Liver (tissue), 9 donors: ENCODE data around the gene BTBD9. TPM values are rescaled to one million over a fixed set of nuclear protein-coding genes. Genes with fewer than 3 reads are reported as not detected.

Experiments used
- DNase-seq: peaks from one replicate; pipeline ENCODE4 v3.0.0-alpha.2; 2017; ENCODE audit warnings: low spot score
- H3K27ac ChIP-seq, 2 donors: one replicate each; pipeline ENCODE4 v1.7.0; 2013; ENCODE audit warnings: inconsistent platforms in 2 of 2, low read length in 2 of 2, control low read depth in 1 of 2, low read depth in 1 of 2, mild to moderate bottlenecking in 1 of 2
- H3K27me3 ChIP-seq, 4 donors: one replicate each; pipeline versions ENCODE4 v1.6.1 to v1.7.0; 2013; ENCODE audit warnings: low read length in 3 of 4, inconsistent platforms in 1 of 4, mild to moderate bottlenecking in 1 of 4, moderate library complexity in 1 of 4; ENCODE audit not compliant: control insufficient read depth in 4 of 4, insufficient read depth in 4 of 4
- H3K36me3 ChIP-seq, 4 donors: one replicate each; pipeline versions ENCODE4 v1.6.1 to v1.7.0; 2013; ENCODE audit warnings: low read length in 3 of 4, mild to moderate bottlenecking in 3 of 4, low read depth in 1 of 4, moderate library complexity in 1 of 4; ENCODE audit not compliant: control insufficient read depth in 4 of 4, insufficient read depth in 3 of 4
- H3K4me1 ChIP-seq, 4 donors: one replicate each; pipeline versions ENCODE4 v1.6.1 to v1.7.0; 2013; ENCODE audit warnings: low read length in 3 of 4, mild to moderate bottlenecking in 3 of 4, moderate library complexity in 1 of 4; ENCODE audit not compliant: control insufficient read depth in 4 of 4, insufficient read depth in 4 of 4
- H3K4me3 ChIP-seq, 3 donors: one replicate each; pipeline versions ENCODE4 v1.6.1 to v1.7.0; 2013; ENCODE audit warnings: low read length in 3 of 3, control low read depth in 1 of 3, low read depth in 1 of 3, mild to moderate bottlenecking in 1 of 3
- H3K9ac ChIP-seq, 2 donors: one replicate each; pipeline ENCODE4 v1.7.0; 2013; ENCODE audit warnings: low read length in 2 of 2, mild to moderate bottlenecking in 2 of 2, moderate library complexity in 2 of 2, control low read depth in 1 of 2, low read depth in 1 of 2
- H3K9me3 ChIP-seq, 4 donors: one replicate each; pipeline versions ENCODE4 v1.6.1 to v1.7.0; 2013; ENCODE audit warnings: low read length in 3 of 4; ENCODE audit not compliant: control insufficient read depth in 4 of 4
- EGR1 ChIP-seq, 2 donors: IDR thresholded peaks; 2 replicates each; pipeline ENCODE4 v1.6.1; 2016 to 2018; ENCODE audit warnings: antibody characterized with exemption in 2 of 2, low read depth in 2 of 2
- FOXA1 ChIP-seq: IDR thresholded peaks from 2 replicates; pipeline ENCODE4 v1.6.1; 2016; ENCODE audit warnings: antibody characterized with exemption
- FOXA2 ChIP-seq: IDR thresholded peaks from 2 replicates; pipeline ENCODE4 v1.6.1; 2016; ENCODE audit warnings: antibody characterized with exemption
- GABPA ChIP-seq, 2 donors: IDR thresholded peaks in 1 of 2; conservative IDR thresholded peaks in 1 of 2; 2 replicates each; pipeline ENCODE4 v1.6.1; 2016; ENCODE audit warnings: antibody characterized with exemption in 2 of 2, mild to moderate bottlenecking in 1 of 2, moderate library complexity in 1 of 2
- HNF4A ChIP-seq, 2 donors: conservative IDR thresholded peaks; 2 replicates each; pipeline ENCODE4 v1.6.1; 2016; ENCODE audit warnings: antibody characterized with exemption in 2 of 2, mild to moderate bottlenecking in 2 of 2
- HNF4G ChIP-seq: IDR thresholded peaks from 2 replicates; pipeline ENCODE4 v1.6.1; 2016; ENCODE audit warnings: antibody characterized with exemption
- JUND ChIP-seq, 2 donors: IDR thresholded peaks; 2 replicates each; pipeline ENCODE4 v1.6.1; 2016; ENCODE audit warnings: antibody characterized with exemption in 2 of 2
- NR2F2 ChIP-seq: IDR thresholded peaks from 2 replicates; pipeline ENCODE4 v1.6.1; 2016; ENCODE audit warnings: antibody characterized with exemption
- RAD21 ChIP-seq, 2 donors: IDR thresholded peaks; 2 replicates each; pipeline ENCODE4 v1.6.1; 2016; ENCODE audit warnings: antibody characterized with exemption in 2 of 2, mild to moderate bottlenecking in 2 of 2
- RXRA ChIP-seq, 2 donors: IDR thresholded peaks; 2 replicates each; pipeline ENCODE4 v1.6.1; 2017 to 2018; ENCODE audit warnings: antibody characterized with exemption in 2 of 2, mild to moderate bottlenecking in 1 of 2
- SP1 ChIP-seq: IDR thresholded peaks from 2 replicates; pipeline ENCODE4 v1.6.1; 2018; ENCODE audit warnings: antibody characterized with exemption, mild to moderate bottlenecking
- TAF1 ChIP-seq: conservative IDR thresholded peaks from 2 replicates; pipeline ENCODE4 v1.6.1; 2016; ENCODE audit warnings: antibody characterized with exemption, mild to moderate bottlenecking
- YY1 ChIP-seq: IDR thresholded peaks from 2 replicates; pipeline ENCODE4 v1.6.1; 2016; ENCODE audit warnings: antibody characterized with exemption, mild to moderate bottlenecking
- WGBS: extraction: QIAGEN DNeasy Blood & Tissue Kit; methylation state at CpG from one replicate; pipeline ENCODE4 v1.1.7; 2013; 5-methylcytosine and 5-hydroxymethylcytosine counted together
- polyA plus RNA-seq, 2 donors: library from polyadenylated mRNA; stranded (reverse) in 1 of 2; unstranded in 1 of 2; fragments of 200-250 nt in 1 of 2; fragments of >200 nt in 1 of 2; fragmentation: Nextera tagmentation in 1 of 2; extraction: Ambion mirVana in 1 of 2; gene quantifications; one replicate each; pipeline versions ENCODE4 v1.2.1 to v1.2.3, GENCODE V29; 2013 to 2015
- total RNA-seq, 2 donors: library from RNA; depleted of rRNA; stranded (reverse); fragments of >200 nt; gene quantifications; one replicate each; pipeline ENCODE4 v1.2.3, GENCODE V29; 2014
- TF ChIP-seq, protein P1 (sequence below): IDR thresholded peaks from 2 replicates; pipeline ENCODE4 v1.6.1; 2016; ENCODE audit warnings: antibody characterized with exemption, mild to moderate bottlenecking
- TF ChIP-seq, protein P2 (sequence below): IDR thresholded peaks from 2 replicates; pipeline ENCODE4 v1.6.1; 2016; ENCODE audit warnings: antibody characterized with exemption
- TF ChIP-seq, protein P3 (sequence below): IDR thresholded peaks from 2 replicates; pipeline ENCODE4 v1.6.1; 2016; ENCODE audit warnings: antibody characterized with exemption
- TF ChIP-seq, protein P4 (sequence below): fragments of 150-350 bp; IDR thresholded peaks from 2 replicates; pipeline ENCODE4 v1.5.1; 2017; ENCODE audit warnings: improper control_type of control experiment, low read depth, low read length; ENCODE audit not compliant: missing input control
- TF ChIP-seq, protein P5 (sequence below): IDR thresholded peaks from 2 replicates; pipeline ENCODE4 v1.6.1; 2016; ENCODE audit warnings: antibody characterized with exemption
- donor health status: healthy.
- donor health status: healthy.
- donor health status: healthy.
- donor health status: healthy.
- donor health status: healthy.

Gene BTBD9
- total and polyA plus RNA-seq, 4 donors, result 2.0 to 12.4 (median 5.7) TPM

DNA sequence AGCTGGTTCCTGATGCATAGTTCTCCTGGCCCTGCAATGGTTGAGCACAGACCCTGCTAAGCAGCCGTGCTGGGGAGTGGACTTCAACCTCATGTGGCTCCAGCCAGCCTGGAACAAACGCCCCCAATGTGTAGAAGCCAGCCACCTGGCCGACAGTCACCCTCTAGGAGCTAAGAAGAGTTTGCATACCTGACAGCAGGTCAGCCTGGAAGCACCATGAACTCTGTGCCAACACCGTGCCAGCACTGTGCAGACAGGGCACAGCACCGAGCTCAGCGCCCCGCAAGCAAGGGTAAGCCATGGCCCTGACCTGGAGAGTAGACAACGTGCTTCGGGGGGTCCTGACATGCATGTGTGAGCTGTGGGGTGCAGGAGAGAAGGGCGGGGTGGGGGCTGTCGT lies 463.9 kb downstream of the BTBD9 start:
- H3K4me3 ChIP-seq, result no peak overlapping the region
- peaks cover 0 to 34% (median 20%) of the 10 kb centered on the region in 4 donors for H3K4me1 ChIP-seq
- WGBS, result 87% methylated on average over 11 of the region's 11 CpGs
- no peak for DNase-seq
- no peak overlapping the region for H3K9ac ChIP-seq
- H3K27me3 ChIP-seq, result no peaks in the 10 kb centered on the region
- no peak for TF ChIP-seq FOXA1
- TF ChIP-seq EGR1 (IDR thresholded peaks at IDR 0.05; ENCODE audit: low read depth in 2 of 2), result no peak
- TF ChIP-seq, protein P1, sequence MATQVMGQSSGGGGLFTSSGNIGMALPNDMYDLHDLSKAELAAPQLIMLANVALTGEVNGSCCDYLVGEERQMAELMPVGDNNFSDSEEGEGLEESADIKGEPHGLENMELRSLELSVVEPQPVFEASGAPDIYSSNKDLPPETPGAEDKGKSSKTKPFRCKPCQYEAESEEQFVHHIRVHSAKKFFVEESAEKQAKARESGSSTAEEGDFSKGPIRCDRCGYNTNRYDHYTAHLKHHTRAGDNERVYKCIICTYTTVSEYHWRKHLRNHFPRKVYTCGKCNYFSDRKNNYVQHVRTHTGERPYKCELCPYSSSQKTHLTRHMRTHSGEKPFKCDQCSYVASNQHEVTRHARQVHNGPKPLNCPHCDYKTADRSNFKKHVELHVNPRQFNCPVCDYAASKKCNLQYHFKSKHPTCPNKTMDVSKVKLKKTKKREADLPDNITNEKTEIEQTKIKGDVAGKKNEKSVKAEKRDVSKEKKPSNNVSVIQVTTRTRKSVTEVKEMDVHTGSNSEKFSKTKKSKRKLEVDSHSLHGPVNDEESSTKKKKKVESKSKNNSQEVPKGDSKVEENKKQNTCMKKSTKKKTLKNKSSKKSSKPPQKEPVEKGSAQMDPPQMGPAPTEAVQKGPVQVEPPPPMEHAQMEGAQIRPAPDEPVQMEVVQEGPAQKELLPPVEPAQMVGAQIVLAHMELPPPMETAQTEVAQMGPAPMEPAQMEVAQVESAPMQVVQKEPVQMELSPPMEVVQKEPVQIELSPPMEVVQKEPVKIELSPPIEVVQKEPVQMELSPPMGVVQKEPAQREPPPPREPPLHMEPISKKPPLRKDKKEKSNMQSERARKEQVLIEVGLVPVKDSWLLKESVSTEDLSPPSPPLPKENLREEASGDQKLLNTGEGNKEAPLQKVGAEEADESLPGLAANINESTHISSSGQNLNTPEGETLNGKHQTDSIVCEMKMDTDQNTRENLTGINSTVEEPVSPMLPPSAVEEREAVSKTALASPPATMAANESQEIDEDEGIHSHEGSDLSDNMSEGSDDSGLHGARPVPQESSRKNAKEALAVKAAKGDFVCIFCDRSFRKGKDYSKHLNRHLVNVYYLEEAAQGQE, result no peak
- no peak for TF ChIP-seq HNF4A (conservative IDR thresholded peaks at IDR 0.05)
- no peak for TF ChIP-seq GABPA (IDR thresholded peaks at IDR 0.05 in 1 of 2, conservative IDR thresholded peaks at IDR 0.05 in 1 of 2)
- no peak for TF ChIP-seq SP1
- TF ChIP-seq, protein P2, sequence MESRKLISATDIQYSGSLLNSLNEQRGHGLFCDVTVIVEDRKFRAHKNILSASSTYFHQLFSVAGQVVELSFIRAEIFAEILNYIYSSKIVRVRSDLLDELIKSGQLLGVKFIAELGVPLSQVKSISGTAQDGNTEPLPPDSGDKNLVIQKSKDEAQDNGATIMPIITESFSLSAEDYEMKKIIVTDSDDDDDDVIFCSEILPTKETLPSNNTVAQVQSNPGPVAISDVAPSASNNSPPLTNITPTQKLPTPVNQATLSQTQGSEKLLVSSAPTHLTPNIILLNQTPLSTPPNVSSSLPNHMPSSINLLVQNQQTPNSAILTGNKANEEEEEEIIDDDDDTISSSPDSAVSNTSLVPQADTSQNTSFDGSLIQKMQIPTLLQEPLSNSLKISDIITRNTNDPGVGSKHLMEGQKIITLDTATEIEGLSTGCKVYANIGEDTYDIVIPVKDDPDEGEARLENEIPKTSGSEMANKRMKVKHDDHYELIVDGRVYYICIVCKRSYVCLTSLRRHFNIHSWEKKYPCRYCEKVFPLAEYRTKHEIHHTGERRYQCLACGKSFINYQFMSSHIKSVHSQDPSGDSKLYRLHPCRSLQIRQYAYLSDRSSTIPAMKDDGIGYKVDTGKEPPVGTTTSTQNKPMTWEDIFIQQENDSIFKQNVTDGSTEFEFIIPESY, result no peak
- no peak for TF ChIP-seq JUND (IDR thresholded peaks at IDR 0.05)
- no peak for TF ChIP-seq NR2F2
- TF ChIP-seq RAD21 (IDR thresholded peaks at IDR 0.05), result no peak
- TF ChIP-seq, protein P3, sequence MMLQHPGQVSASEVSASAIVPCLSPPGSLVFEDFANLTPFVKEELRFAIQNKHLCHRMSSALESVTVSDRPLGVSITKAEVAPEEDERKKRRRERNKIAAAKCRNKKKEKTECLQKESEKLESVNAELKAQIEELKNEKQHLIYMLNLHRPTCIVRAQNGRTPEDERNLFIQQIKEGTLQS, result no peak
- no peak for TF ChIP-seq FOXA2
- no peak for TF ChIP-seq HNF4G
- no peak for TF ChIP-seq TAF1
- no peak for TF ChIP-seq RXRA (IDR thresholded peaks at IDR 0.05)
- TF ChIP-seq, protein P4, sequence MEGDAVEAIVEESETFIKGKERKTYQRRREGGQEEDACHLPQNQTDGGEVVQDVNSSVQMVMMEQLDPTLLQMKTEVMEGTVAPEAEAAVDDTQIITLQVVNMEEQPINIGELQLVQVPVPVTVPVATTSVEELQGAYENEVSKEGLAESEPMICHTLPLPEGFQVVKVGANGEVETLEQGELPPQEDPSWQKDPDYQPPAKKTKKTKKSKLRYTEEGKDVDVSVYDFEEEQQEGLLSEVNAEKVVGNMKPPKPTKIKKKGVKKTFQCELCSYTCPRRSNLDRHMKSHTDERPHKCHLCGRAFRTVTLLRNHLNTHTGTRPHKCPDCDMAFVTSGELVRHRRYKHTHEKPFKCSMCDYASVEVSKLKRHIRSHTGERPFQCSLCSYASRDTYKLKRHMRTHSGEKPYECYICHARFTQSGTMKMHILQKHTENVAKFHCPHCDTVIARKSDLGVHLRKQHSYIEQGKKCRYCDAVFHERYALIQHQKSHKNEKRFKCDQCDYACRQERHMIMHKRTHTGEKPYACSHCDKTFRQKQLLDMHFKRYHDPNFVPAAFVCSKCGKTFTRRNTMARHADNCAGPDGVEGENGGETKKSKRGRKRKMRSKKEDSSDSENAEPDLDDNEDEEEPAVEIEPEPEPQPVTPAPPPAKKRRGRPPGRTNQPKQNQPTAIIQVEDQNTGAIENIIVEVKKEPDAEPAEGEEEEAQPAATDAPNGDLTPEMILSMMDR, result no peak
- TF ChIP-seq YY1, result no peak
- TF ChIP-seq, protein P5, sequence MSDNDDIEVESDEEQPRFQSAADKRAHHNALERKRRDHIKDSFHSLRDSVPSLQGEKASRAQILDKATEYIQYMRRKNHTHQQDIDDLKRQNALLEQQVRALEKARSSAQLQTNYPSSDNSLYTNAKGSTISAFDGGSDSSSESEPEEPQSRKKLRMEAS, result no peak
- H3K9me3 ChIP-seq, result no peaks in the 10 kb centered on the region
- no peaks in the 10 kb centered on the region for H3K36me3 ChIP-seq
- H3K27ac ChIP-seq, result no peak overlapping the region
